Activated CD4-positive, alpha-beta T cell treated with anti-CD3 and anti-CD28 coated beads, Interleukin-2, amount 10 ng/mL, durations not matched to agents 24 days and 14 days (primary cell): ENCODE results near the gene NBPF6. TPM values are rescaled to one million over a fixed set of nuclear protein-coding genes. Genes with fewer than 3 reads are reported as not detected.
"Not testable (repeated sequence)": the region's sequence is repeated elsewhere in the genome, so short reads cannot be mapped to it uniquely, and the experiment has no call there.

Experiments
- DNase-seq: peaks from one replicate; pipeline ENCODE4 v3.0.0; 2022
- H3K27ac Mint-ChIP-seq: one replicate; pipeline ENCODE4 v1.8.0; 2022; ENCODE audit warnings: mild to moderate bottlenecking, mixed read lengths
- H3K27me3 Mint-ChIP-seq: one replicate; pipeline ENCODE4 v1.8.0; 2022; ENCODE audit warnings: mixed read lengths
- H3K36me3 Mint-ChIP-seq: one replicate; pipeline ENCODE4 v1.8.0; 2022; ENCODE audit warnings: low read depth, mild to moderate bottlenecking, mixed read lengths
- H3K4me1 Mint-ChIP-seq: one replicate; pipeline ENCODE4 v1.8.0; 2021; ENCODE audit warnings: mixed read lengths
- H3K4me3 Mint-ChIP-seq: one replicate; pipeline ENCODE4 v1.8.0; 2022; ENCODE audit warnings: mild to moderate bottlenecking, moderate library complexity, mixed read lengths
- H3K9me3 Mint-ChIP-seq: one replicate; pipeline ENCODE4 v1.8.0; 2021; ENCODE audit warnings: mixed read lengths
- intact Hi-C: fragments of 100-400 bp; cut with micrococcal nuclease; formaldehyde crosslinking; loops from one replicate; pipeline ENCODE4 v1.15.1; 2023
- total RNA-seq: library from RNA; stranded (reverse); gene quantifications from 2 replicates; pipeline ENCODE4 v1.2.3, GENCODE V29; 2022

Gene NBPF6
- total RNA-seq = 0.26 and 0.40 TPM in 2 replicates

- H3K4me3 Mint-ChIP-seq, H3K9me3 Mint-ChIP-seq, H3K4me1 Mint-ChIP-seq, H3K27me3 Mint-ChIP-seq, H3K36me3 Mint-ChIP-seq, DNase-seq, intact Hi-C loops, H3K27ac Mint-ChIP-seq: not testable (repeated sequence)
Measured at GRCh38 chr1:108450043-108450442, at the start of gene NBPF6. Gene NBPF6 (plus strand): TSS chr1:108450343. CDS start chr1:108450602, 259 bp downstream.

- intact Hi-C loops, H3K27ac Mint-ChIP-seq, H3K9me3 Mint-ChIP-seq, H3K4me1 Mint-ChIP-seq, H3K36me3 Mint-ChIP-seq, DNase-seq, H3K27me3 Mint-ChIP-seq, H3K4me3 Mint-ChIP-seq: not testable (repeated sequence)
Measured at GRCh38 chr1:108411098-108411833, 38.9 kb upstream of the NBPF6 start.

- H3K36me3 Mint-ChIP-seq, H3K4me1 Mint-ChIP-seq, DNase-seq, H3K27ac Mint-ChIP-seq, H3K27me3 Mint-ChIP-seq, H3K4me3 Mint-ChIP-seq, intact Hi-C loops, H3K9me3 Mint-ChIP-seq: not testable (repeated sequence)
Measured at GRCh38 chr1:108420129-108420528, 30.0 kb upstream of the NBPF6 start.

- H3K4me1 Mint-ChIP-seq, H3K9me3 Mint-ChIP-seq, H3K36me3 Mint-ChIP-seq, H3K4me3 Mint-ChIP-seq, intact Hi-C loops, H3K27me3 Mint-ChIP-seq, DNase-seq, H3K27ac Mint-ChIP-seq: not testable (repeated sequence)
Measured at GRCh38 chr1:108421061-108421916, 28.9 kb upstream of the NBPF6 start.

- DNase-seq, H3K4me1 Mint-ChIP-seq, H3K27ac Mint-ChIP-seq, H3K9me3 Mint-ChIP-seq, intact Hi-C loops, H3K36me3 Mint-ChIP-seq, H3K4me3 Mint-ChIP-seq, H3K27me3 Mint-ChIP-seq: not testable (repeated sequence)
Measured at GRCh38 chr1:108426877-108427276, 23.3 kb upstream of the NBPF6 start.

- H3K36me3 Mint-ChIP-seq, DNase-seq, H3K4me1 Mint-ChIP-seq, H3K9me3 Mint-ChIP-seq, intact Hi-C loops, H3K4me3 Mint-ChIP-seq, H3K27me3 Mint-ChIP-seq, H3K27ac Mint-ChIP-seq: not testable (repeated sequence)
Measured at GRCh38 chr1:108432002-108432401, 18.1 kb upstream of the NBPF6 start.

- H3K36me3 Mint-ChIP-seq, H3K4me1 Mint-ChIP-seq, H3K9me3 Mint-ChIP-seq, DNase-seq, H3K27ac Mint-ChIP-seq, H3K4me3 Mint-ChIP-seq, H3K27me3 Mint-ChIP-seq, intact Hi-C loops: not testable (repeated sequence)
Measured at GRCh38 chr1:108433404-108433803, 16.7 kb upstream of the NBPF6 start.

GRCh38 chr1:108438536-108438935, 11.6 kb upstream of the NBPF6 start:
- not testable (repeated sequence) for H3K4me3 Mint-ChIP-seq, H3K36me3 Mint-ChIP-seq

GRCh38 chr1:108454521-108454920, 4.4 kb downstream of the NBPF6 start:
- H3K4me3 Mint-ChIP-seq, H3K36me3 Mint-ChIP-seq, DNase-seq, H3K9me3 Mint-ChIP-seq, intact Hi-C loops, H3K27me3 Mint-ChIP-seq, H3K27ac Mint-ChIP-seq, H3K4me1 Mint-ChIP-seq: not testable (repeated sequence)

More at GRCh38 chr1:108438536-108438935, 11.6 kb upstream of the NBPF6 start:
- H3K27me3 Mint-ChIP-seq, DNase-seq, H3K4me1 Mint-ChIP-seq, H3K9me3 Mint-ChIP-seq, H3K27ac Mint-ChIP-seq, intact Hi-C loops: not testable (repeated sequence)

GRCh38 chr1:108458661-108459060, 8.5 kb downstream of the NBPF6 start:
- H3K27me3 Mint-ChIP-seq, DNase-seq, H3K4me3 Mint-ChIP-seq, intact Hi-C loops, H3K4me1 Mint-ChIP-seq, H3K9me3 Mint-ChIP-seq, H3K27ac Mint-ChIP-seq, H3K36me3 Mint-ChIP-seq: not testable (repeated sequence)

GRCh38 chr1:108461758-108462157, 11.6 kb downstream of the NBPF6 start:
- H3K9me3 Mint-ChIP-seq, intact Hi-C loops, H3K4me3 Mint-ChIP-seq, H3K27me3 Mint-ChIP-seq, H3K36me3 Mint-ChIP-seq, H3K4me1 Mint-ChIP-seq, H3K27ac Mint-ChIP-seq, DNase-seq: not testable (repeated sequence)

GRCh38 chr1:108463962-108464361, 13.8 kb downstream of the NBPF6 start:
- H3K4me1 Mint-ChIP-seq, H3K36me3 Mint-ChIP-seq, H3K9me3 Mint-ChIP-seq, H3K4me3 Mint-ChIP-seq, H3K27ac Mint-ChIP-seq, intact Hi-C loops, H3K27me3 Mint-ChIP-seq, DNase-seq: not testable (repeated sequence)

GRCh38 chr1:108466166-108466565, 16.0 kb downstream of the NBPF6 start:
- H3K4me1 Mint-ChIP-seq, DNase-seq, H3K27me3 Mint-ChIP-seq, intact Hi-C loops, H3K36me3 Mint-ChIP-seq, H3K4me3 Mint-ChIP-seq, H3K9me3 Mint-ChIP-seq, H3K27ac Mint-ChIP-seq: not testable (repeated sequence)

- H3K27ac Mint-ChIP-seq, DNase-seq, H3K36me3 Mint-ChIP-seq, H3K4me1 Mint-ChIP-seq, intact Hi-C loops, H3K27me3 Mint-ChIP-seq, H3K9me3 Mint-ChIP-seq, H3K4me3 Mint-ChIP-seq: not testable (repeated sequence)
Measured at GRCh38 chr1:108467155-108467554, 17.0 kb downstream of the NBPF6 start.
